GM12872 (cell line): ENCODE data around the gene PTGR3.

Experiments
- CTCF ChIP-seq: IDR thresholded peaks from 3 replicates; pipeline ENCODE4 v1.5.1; 2011; ENCODE audit warnings: low read depth, mild to moderate bottlenecking, low read length, moderate library complexity; ENCODE audit not compliant: insufficient read depth

Gene PTGR3

GRCh38 chr18:75208836-75209128, 157 bp downstream of the PTGR3 start:
- no peak for TF ChIP-seq CTCF

GRCh38 chr18:75208155-75208835, 644 bp downstream of the PTGR3 start:
- TF ChIP-seq CTCF: no peak

- no peak for TF ChIP-seq CTCF
Measured at GRCh38 chr18:75207310-75208154, 1.4 kb downstream of the PTGR3 start.

- no peak for TF ChIP-seq CTCF
Measured at GRCh38 chr18:75206452-75207309, 2.3 kb downstream of the PTGR3 start.

GRCh38 chr18:75205514-75206132, 3.3 kb downstream of the PTGR3 start:
- TF ChIP-seq CTCF: no peak

- TF ChIP-seq CTCF: no peak
Measured at GRCh38 chr18:75204732-75205513, 4.0 kb downstream of the PTGR3 start.
